Naive thymus-derived CD4-positive, alpha-beta T cell (primary cell): ENCODE results near the gene THEMIS2. TPM values are rescaled to one million over a fixed set of nuclear protein-coding genes. Genes with fewer than 3 reads are reported as not detected.

Experiments
- ATAC-seq: fragments of 150-1000 bp; cut with Tn5 transposase; 2 replicates; pipeline ENCODE4 v1.10.0; 2021; ENCODE audit warnings: mild to moderate bottlenecking, moderate library complexity
- CTCF ChIA-PET: fragments of 350-600 bp; sonication (Branson Sonifier 250); formaldehyde crosslinking; loops from one replicate; lab custom pipeline; 2021; ENCODE audit warnings: antibody characterized with exemption; lab: Charles Lee
- POLR2A ChIA-PET: fragments of 350-600 bp; sonication (Branson Sonifier 250); formaldehyde crosslinking; loops from one replicate; lab custom pipeline; 2021; ENCODE audit warnings: antibody characterized with exemption, inconsistent platforms; lab: Charles Lee
- DNase-seq, 9 donors: peaks; one replicate each; pipeline versions ENCODE4 v3.0.0 to v3.0.0-alpha.2; 2020 to 2022; ENCODE audit warnings: mixed read lengths in 1 of 9
- H3K27ac ChIP-seq: one replicate; pipeline ENCODE4 v1.7.0; 2013; ENCODE audit warnings: mild to moderate bottlenecking, low read depth, low read length, moderate library complexity
- H3K27me3 ChIP-seq, 2 donors: one replicate each; pipeline ENCODE4 v1.7.0; 2013; ENCODE audit warnings: low read length in 2 of 2, mild to moderate bottlenecking in 2 of 2, moderate library complexity in 2 of 2; ENCODE audit not compliant: control insufficient read depth in 2 of 2, insufficient read depth in 2 of 2
- H3K36me3 ChIP-seq, 3 experiments: 1 replicate in 2 of 3; 2 replicates in 1 of 3; pipeline ENCODE4 v1.7.0; 2013; ENCODE audit warnings: low read length in 3 of 3, mild to moderate bottlenecking in 3 of 3, moderate library complexity in 1 of 3; ENCODE audit not compliant: insufficient read depth in 3 of 3, control insufficient read depth in 2 of 3
- H3K4me1 ChIP-seq, 2 donors: one replicate each; pipeline ENCODE4 v1.7.0; 2013; ENCODE audit warnings: low read length in 2 of 2, mild to moderate bottlenecking in 2 of 2, moderate library complexity in 1 of 2; ENCODE audit not compliant: control insufficient read depth in 2 of 2, insufficient read depth in 2 of 2
- H3K4me3 ChIP-seq: 2 replicates; pipeline ENCODE4 v1.7.0; 2013; ENCODE audit warnings: mild to moderate bottlenecking, low read length
- H3K9me3 ChIP-seq, 3 experiments: 1 replicate in 2 of 3; 2 replicates in 1 of 3; pipeline ENCODE4 v1.7.0; 2013; ENCODE audit warnings: low read length in 3 of 3; ENCODE audit not compliant: control insufficient read depth in 2 of 3
- H3K27ac Mint-ChIP-seq, 9 donors: one replicate each; pipeline ENCODE4 v1.8.0; 2020 to 2022; ENCODE audit warnings: mixed read lengths in 9 of 9, mild to moderate bottlenecking in 8 of 9, moderate library complexity in 5 of 9, inconsistent platforms in 2 of 9
- H3K27me3 Mint-ChIP-seq, 5 donors: one replicate each; pipeline ENCODE4 v1.8.0; 2021 to 2022; ENCODE audit warnings: mixed read lengths in 5 of 5, mild to moderate bottlenecking in 1 of 5
- H3K36me3 Mint-ChIP-seq, 5 donors: one replicate each; pipeline ENCODE4 v1.8.0; 2020 to 2022; ENCODE audit warnings: mixed read lengths in 5 of 5, mild to moderate bottlenecking in 3 of 5, inconsistent platforms in 1 of 5
- H3K4me1 Mint-ChIP-seq, 7 donors: one replicate each; pipeline ENCODE4 v1.8.0; 2020 to 2022; ENCODE audit warnings: mixed read lengths in 7 of 7, mild to moderate bottlenecking in 3 of 7, inconsistent platforms in 1 of 7
- H3K4me3 Mint-ChIP-seq, 10 donors: one replicate each; pipeline ENCODE4 v1.8.0; 2020 to 2022; ENCODE audit warnings: mild to moderate bottlenecking in 10 of 10, mixed read lengths in 10 of 10, moderate library complexity in 6 of 10, inconsistent platforms in 2 of 10
- H3K9me3 Mint-ChIP-seq, 11 donors: one replicate each; pipeline ENCODE4 v1.8.0; 2020 to 2022; ENCODE audit warnings: mixed read lengths in 11 of 11, mild to moderate bottlenecking in 4 of 11, inconsistent platforms in 1 of 11, moderate library complexity in 1 of 11
- intact Hi-C, 2 donors: fragments of 100-400 bp; cut with micrococcal nuclease; formaldehyde crosslinking; loops; one replicate each; pipeline ENCODE4 v1.15.1; 2023
- polyA plus RNA-seq, 2 donors: library from polyadenylated mRNA; unstranded; fragments of 300-500 nt; fragmentation: Illumina TruSeq; gene quantifications; one replicate each; pipeline ENCODE4 v1.2.3, GENCODE V29; 2021
- total RNA-seq, 6 experiments: library from RNA in 5 of 6; stranded (reverse) in 5 of 6; gene quantifications; 1 replicate in 5 of 6; 2 replicates in 1 of 6; pipeline ENCODE4 v1.2.3 and lab custom pipeline; 2021 to 2026

Gene THEMIS2
- total and polyA plus RNA-seq, 7 experiments from 2014 or later, result 24.8 to 234 (median 72.3) TPM

DNA sequence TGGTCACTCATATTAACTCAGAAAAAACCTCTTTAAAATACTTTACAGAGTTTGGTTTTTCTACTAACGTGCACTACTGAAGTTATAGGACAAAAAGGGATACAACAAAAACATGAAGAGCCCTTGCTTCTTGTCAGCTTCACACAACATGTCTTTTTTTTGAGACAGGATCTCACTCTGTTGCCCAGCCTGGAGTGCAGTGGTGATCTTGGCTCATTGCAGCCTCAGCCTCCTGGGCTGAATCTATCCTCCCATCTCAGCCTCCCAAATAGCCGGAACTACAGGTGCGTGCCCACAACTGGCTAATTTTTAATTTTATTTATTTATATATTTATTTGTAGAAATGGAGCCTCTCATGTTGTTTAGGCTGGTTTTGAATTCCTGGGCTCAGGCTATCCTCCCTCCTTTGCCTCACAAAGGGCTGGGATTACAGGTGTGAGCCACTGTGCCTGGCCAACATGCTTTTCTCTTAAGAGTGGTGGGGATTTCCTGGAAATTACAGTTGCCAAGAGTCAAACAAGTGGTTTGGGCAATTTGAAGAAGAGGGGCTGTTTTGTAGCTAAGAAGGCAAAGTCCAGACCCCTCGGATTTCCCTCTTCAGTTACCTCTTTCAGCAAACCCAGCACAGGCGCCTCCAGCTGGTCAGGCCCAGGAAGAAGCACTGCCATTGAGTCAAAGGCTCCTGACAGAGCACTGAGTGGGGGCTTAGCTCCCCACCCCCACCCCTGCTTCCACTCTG, 56.0 kb downstream of the THEMIS2 start:
- no peak overlapping the region for H3K27ac ChIP-seq
- ATAC-seq, result no peak
- H3K36me3 ChIP-seq, result no peaks in the 10 kb centered on the region
- POLR2A ChIA-PET, result no interaction called here
- H3K9me3 Mint-ChIP-seq, result no peaks in the 10 kb centered on the region
- peaks cover 0 to 3% (median 0%) of the 10 kb centered on the region in 5 donors for H3K36me3 Mint-ChIP-seq
- CTCF ChIA-PET, result no interaction called here
- peaks cover 0 to 14% (median 5%) of the 10 kb centered on the region in 5 donors for H3K27me3 Mint-ChIP-seq
- peaks cover 0 to 31% (median 0%) of the 10 kb centered on the region in 7 donors for H3K4me1 Mint-ChIP-seq
- H3K27me3 ChIP-seq, result no peaks in the 10 kb centered on the region
- intact Hi-C loops, result no loop called here
- no peak overlapping the region for H3K4me3 Mint-ChIP-seq
- no peak overlapping the region for H3K4me3 ChIP-seq
- no peak overlapping the region for H3K27ac Mint-ChIP-seq
- H3K9me3 ChIP-seq, result no peaks in the 10 kb centered on the region
- no peak for DNase-seq
- H3K4me1 ChIP-seq, result no peaks in the 10 kb centered on the region

DNA sequence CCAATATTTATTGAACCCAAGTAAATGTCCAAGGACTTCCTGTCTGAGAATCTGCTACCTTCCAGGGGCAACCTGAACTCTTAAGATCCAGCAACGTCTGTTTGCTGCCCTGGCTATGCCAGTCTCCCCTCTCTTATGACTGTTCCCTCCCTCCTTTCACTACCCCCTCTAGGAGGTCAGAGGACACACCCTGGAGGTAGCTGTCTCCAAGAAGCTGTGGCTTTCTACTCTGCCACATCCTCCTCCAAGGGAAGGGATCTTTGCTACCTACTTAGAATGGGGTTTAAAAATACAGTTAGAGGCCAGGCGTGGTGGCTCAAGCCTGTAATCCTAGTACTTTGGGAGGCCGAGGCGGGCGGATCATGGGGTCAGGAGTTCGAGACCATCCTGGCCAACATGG, 58.8 kb downstream of the THEMIS2 start:
- Mint-ChIP-seq H3K36me3 (peaks cover 0 to 3% (median 0%) of the 10 kb centered on the region in 5 donors), H3K4me3 (peak overlapping the region in 1 of 10 donors; percentile 26), H3K27me3 (peaks cover 5 to 18% (median 11%) of the 10 kb centered on the region in 5 donors), H3K4me1 (peaks cover 7 to 45% (median 12%) of the 10 kb centered on the region in 7 donors), H3K27ac (peak overlapping the region in 1 of 9 donors; percentile 30), H3K9me3 (no peaks in the 10 kb centered on the region)
- ChIA-PET POLR2A (interaction anchor here (1.1 kb wide), 1 partner anchor 9 kb away, joined by 3 read pairs; no protein-coding TSS in a partner anchor), CTCF (interaction anchor here (1.1 kb wide), 1 partner anchor 72 kb away, joined by 3 read pairs; no protein-coding TSS in a partner anchor)
- H3K9me3 ChIP-seq, result no peaks in the 10 kb centered on the region
- H3K4me1 ChIP-seq, result peaks cover 0 to 6% of the 10 kb centered on the region in 2 donors
- no peak overlapping the region for H3K4me3 ChIP-seq
- intact Hi-C loops, result no loop called here
- H3K27me3 ChIP-seq, result no peaks in the 10 kb centered on the region
- ATAC-seq (no peak), DNase-seq (no peak)
- H3K27ac ChIP-seq, result no peak overlapping the region
- H3K36me3 ChIP-seq, result no peaks in the 10 kb centered on the region

DNA sequence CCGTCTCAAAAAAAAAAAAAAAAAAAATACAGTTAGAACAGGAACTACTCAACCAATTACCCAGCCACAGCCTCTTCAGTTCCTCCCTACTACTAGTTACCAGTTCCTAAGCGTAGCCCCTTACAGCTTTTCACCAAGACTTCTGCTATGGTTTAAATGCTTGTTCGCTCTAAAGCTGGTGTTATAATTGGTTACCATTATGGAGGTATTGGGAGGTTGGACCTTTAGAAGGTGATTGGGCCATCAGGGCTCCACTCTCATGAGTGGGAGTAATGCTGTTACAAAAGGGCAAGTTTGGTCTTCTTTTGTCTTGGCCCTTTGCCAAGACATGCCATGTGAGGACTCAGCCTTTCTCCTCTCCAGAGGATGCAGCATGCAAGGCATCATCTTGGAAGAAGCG, 59.4 kb downstream of the THEMIS2 start:
- intact Hi-C loops, result no loop called here
- POLR2A ChIA-PET, result interaction anchor here (1.1 kb wide), 1 partner anchor 9 kb away, joined by 3 read pairs; no protein-coding TSS in a partner anchor
- no peak overlapping the region for H3K4me3 ChIP-seq

DNA sequence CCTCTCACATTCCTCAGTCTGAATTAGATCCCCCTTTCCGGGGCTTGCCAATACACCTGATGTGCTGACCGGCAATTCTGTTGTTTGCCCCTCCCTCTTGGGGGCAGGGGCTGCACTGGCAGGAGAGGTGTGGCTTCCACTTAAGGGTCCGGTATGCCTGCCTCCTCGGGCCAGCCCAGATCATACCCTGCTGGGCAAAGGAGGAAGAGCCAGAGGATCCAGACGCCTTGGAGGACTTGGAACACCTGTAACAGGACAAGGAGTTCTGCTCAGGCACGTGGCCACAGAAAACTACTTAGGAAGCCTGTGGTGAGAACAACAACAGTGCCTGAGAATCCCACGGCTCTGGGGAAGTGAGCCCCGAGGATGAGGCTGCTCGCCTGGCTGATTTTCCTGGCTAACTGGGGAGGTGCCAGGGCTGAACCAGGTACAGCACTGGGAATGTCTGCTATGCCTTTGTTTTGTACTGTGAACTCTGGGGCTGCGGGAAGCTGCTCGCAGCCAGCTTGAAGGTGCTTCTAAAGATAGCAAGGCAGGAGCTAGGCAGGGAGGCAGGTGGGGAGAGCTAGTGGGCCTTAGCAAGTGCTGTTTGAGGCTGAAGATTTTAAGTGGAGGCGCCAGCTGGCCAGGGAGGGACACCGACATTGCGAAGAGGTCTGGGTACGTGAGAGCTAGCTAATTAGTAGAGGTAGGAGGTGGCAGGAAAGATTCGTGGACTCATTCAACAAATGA, 62.6 kb downstream of the THEMIS2 start, which contains the start of gene SMPDL3B:
TSS of gene SMPDL3B (plus strand) at position 183 of the 732 bp plus-strand sequence. CDS start at position 367, 184 bp downstream.
- Histone ChIP-seq H3K9me3 (no peaks in the 10 kb centered on the region), H3K27me3 (no peaks in the 10 kb centered on the region), H3K4me3 (no peak within 1 kb of the TSS), H3K27ac (no peak within 1 kb of the TSS), H3K36me3 (no peaks in the 10 kb centered on the region), H3K4me1 (peaks cover 0 to 8% of the 10 kb centered on the region in 2 donors)
- Mint-ChIP-seq H3K27ac (peak within 1 kb of the TSS in 4 of 9 donors; percentile 4 to 61 (median 36)), H3K36me3 (peaks cover 0 to 3% (median 0%) of the 10 kb centered on the region in 5 donors), H3K4me3 (peak within 1 kb of the TSS in 9 of 10 donors; percentile 35 to 66 (median 57)), H3K27me3 (peaks cover 5 to 15% (median 11%) of the 10 kb centered on the region in 5 donors), H3K4me1 (peaks cover 7 to 53% (median 12%) of the 10 kb centered on the region in 7 donors), H3K9me3 (no peaks in the 10 kb centered on the region)
- POLR2A ChIA-PET, result interaction anchor here (0.6 to 1.0 kb wide), 2 partner anchors 20 to 47 kb away, joined by 3 to 4 read pairs; no protein-coding TSS in a partner anchor
- intact Hi-C loops, result no loop called here
- ATAC-seq (peak; percentile 34), DNase-seq (no peak)
- CTCF ChIA-PET, result interaction anchor here (0.6 kb wide), 1 partner anchor 257 kb away, joined by 3 read pairs; no protein-coding TSS in a partner anchor

More for the DNA sequence above, 59.4 kb downstream of the THEMIS2 start:
- Mint-ChIP-seq H3K27me3 (peaks cover 5 to 17% (median 11%) of the 10 kb centered on the region in 5 donors), H3K4me1 (peaks cover 7 to 45% (median 12%) of the 10 kb centered on the region in 7 donors), H3K4me3 (peak overlapping the region in 1 of 10 donors; percentile 57), H3K36me3 (peaks cover 0 to 3% (median 0%) of the 10 kb centered on the region in 5 donors), H3K27ac (no peak overlapping the region), H3K9me3 (no peaks in the 10 kb centered on the region)
- peaks cover 0 to 6% of the 10 kb centered on the region in 2 donors for H3K4me1 ChIP-seq
- ATAC-seq, result peak; percentile 51
- no peak overlapping the region for H3K27ac ChIP-seq
- H3K36me3 ChIP-seq, result no peaks in the 10 kb centered on the region
- DNase-seq, result no peak
- no peaks in the 10 kb centered on the region for H3K27me3 ChIP-seq
- CTCF ChIA-PET, result interaction anchor here (1.1 kb wide), 1 partner anchor 73 kb away, joined by 3 read pairs; no protein-coding TSS in a partner anchor
- H3K9me3 ChIP-seq, result no peaks in the 10 kb centered on the region

DNA sequence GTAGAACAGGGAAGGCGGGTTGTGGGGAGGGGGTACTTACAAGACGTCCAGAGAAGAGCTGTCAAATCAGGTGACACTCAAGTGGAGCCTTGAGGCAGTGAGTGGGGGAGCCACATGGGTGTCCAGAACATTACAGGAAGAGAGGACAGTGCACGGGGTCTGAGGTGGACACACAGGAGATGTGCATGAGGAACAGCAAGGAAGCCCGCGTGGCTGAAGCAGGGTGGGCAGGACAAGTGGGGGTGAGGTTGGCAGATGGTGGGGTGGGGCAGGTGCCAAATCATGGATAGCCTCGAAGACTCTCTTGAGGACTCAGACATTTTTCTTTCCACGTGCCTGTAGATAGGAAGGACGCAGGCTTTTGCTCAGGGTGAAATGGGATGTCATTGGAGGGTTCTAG, 63.4 kb downstream of the THEMIS2 start:
- no peaks in the 10 kb centered on the region for H3K9me3 ChIP-seq
- H3K27me3 ChIP-seq, result no peaks in the 10 kb centered on the region
- ChIA-PET CTCF (interaction anchor here (0.6 kb wide), 1 partner anchor 256 kb away, joined by 3 read pairs; no protein-coding TSS in a partner anchor), POLR2A (no interaction called here)
- Mint-ChIP-seq H3K9me3 (no peaks in the 10 kb centered on the region), H3K27me3 (peaks cover 5 to 15% (median 11%) of the 10 kb centered on the region in 5 donors), H3K27ac (peak overlapping the region in 1 of 9 donors; percentile 61), H3K4me1 (peaks cover 15 to 54% (median 19%) of the 10 kb centered on the region in 7 donors), H3K4me3 (peak overlapping the region in 4 of 10 donors; percentile 35 to 60 (median 58)), H3K36me3 (peaks cover 0 to 3% (median 0%) of the 10 kb centered on the region in 5 donors)
- H3K4me1 ChIP-seq, result peaks cover 0 to 15% of the 10 kb centered on the region in 2 donors
- ATAC-seq (no peak), DNase-seq (no peak)
- H3K27ac ChIP-seq, result no peak overlapping the region
- intact Hi-C loops, result no loop called here
- no peak overlapping the region for H3K4me3 ChIP-seq
- no peaks in the 10 kb centered on the region for H3K36me3 ChIP-seq
